GM10847 (cell line): ENCODE data around the gene ELK1.

Source experiments
- POLR2A ChIP-seq: IDR thresholded peaks from 2 replicates; pipeline ENCODE4 v1.6.1; 2011; ENCODE audit not compliant: insufficient read length; ENCODE audit errors: extremely low read depth

ELK1 gene

GRCh38 chrX:47595716-47596251, 54.6 kb downstream of the ELK1 start:
- no peak for TF ChIP-seq POLR2A

- TF ChIP-seq POLR2A = no peak
Measured at GRCh38 chrX:47593522-47593921, 56.8 kb downstream of the ELK1 start.

- no peak for TF ChIP-seq POLR2A
Measured at GRCh38 chrX:47590984-47591383, 59.4 kb downstream of the ELK1 start.

- TF ChIP-seq POLR2A = no peak
Measured at GRCh38 chrX:47587906-47588735, 62.2 kb downstream of the ELK1 start.

GRCh38 chrX:47587091-47587891, 63.1 kb downstream of the ELK1 start:
- TF ChIP-seq POLR2A = no peak

GRCh38 chrX:47586043-47586787, 64.1 kb downstream of the ELK1 start:
- TF ChIP-seq POLR2A = no peak
